ENCODE data around the gene ADGRG3.

GRCh38 chr16:57652695-57653471 is 15.2 kb upstream of the ADGRG3 start:
- no peak for TF ChIP-seq SNAI2 (CRISPR knock-in tag; IDR thresholded peaks at IDR 0.05)
- TF ChIP-seq, protein P1, sequence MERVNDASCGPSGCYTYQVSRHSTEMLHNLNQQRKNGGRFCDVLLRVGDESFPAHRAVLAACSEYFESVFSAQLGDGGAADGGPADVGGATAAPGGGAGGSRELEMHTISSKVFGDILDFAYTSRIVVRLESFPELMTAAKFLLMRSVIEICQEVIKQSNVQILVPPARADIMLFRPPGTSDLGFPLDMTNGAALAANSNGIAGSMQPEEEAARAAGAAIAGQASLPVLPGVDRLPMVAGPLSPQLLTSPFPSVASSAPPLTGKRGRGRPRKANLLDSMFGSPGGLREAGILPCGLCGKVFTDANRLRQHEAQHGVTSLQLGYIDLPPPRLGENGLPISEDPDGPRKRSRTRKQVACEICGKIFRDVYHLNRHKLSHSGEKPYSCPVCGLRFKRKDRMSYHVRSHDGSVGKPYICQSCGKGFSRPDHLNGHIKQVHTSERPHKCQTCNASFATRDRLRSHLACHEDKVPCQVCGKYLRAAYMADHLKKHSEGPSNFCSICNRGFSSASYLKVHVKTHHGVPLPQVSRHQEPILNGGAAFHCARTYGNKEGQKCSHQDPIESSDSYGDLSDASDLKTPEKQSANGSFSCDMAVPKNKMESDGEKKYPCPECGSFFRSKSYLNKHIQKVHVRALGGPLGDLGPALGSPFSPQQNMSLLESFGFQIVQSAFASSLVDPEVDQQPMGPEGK (CRISPR knock-in tag; IDR thresholded peaks at IDR 0.05; ENCODE audit: borderline replicate concordance): no peak
